Transverse colon (tissue), 4 donors: Measurements from ENCODE around the gene UNC93A. TPM values are rescaled to one million over a fixed set of nuclear protein-coding genes. Genes with fewer than 3 reads are reported as not detected.
"Not testable (repeated sequence)": the region's sequence is repeated elsewhere in the genome, so short reads cannot be mapped to it uniquely, and the experiment has no call there.

Experiments used
- DNase-seq: peaks from one replicate; pipeline ENCODE4 v3.0.0-alpha.2; 2019
- H3K27ac ChIP-seq, 4 donors: fragments of 200-600 bp; sonication (generic); 2 replicates each; pipeline ENCODE4 v1.5.1; 2016 to 2018; ENCODE audit warnings: inconsistent platforms in 4 of 4
- H3K27me3 ChIP-seq: fragments of 200-600 bp; sonication (generic); 2 replicates; pipeline ENCODE4 v1.5.1; 2017; ENCODE audit warnings: inconsistent platforms
- H3K36me3 ChIP-seq, 4 donors: fragments of 200-600 bp; sonication (generic); 2 replicates each; pipeline ENCODE4 v1.5.1; 2017 to 2019; ENCODE audit warnings: inconsistent platforms in 4 of 4
- H3K4me1 ChIP-seq, 4 donors: fragments of 200-600 bp; sonication (generic); 2 replicates each; pipeline ENCODE4 v1.5.1; 2017 to 2020; ENCODE audit warnings: inconsistent platforms in 4 of 4
- H3K4me3 ChIP-seq, 4 donors: fragments of 200-600 bp; sonication (generic); 1 replicate in 1 of 4; 2 replicates in 3 of 4; pipeline versions ENCODE4 v1.5.1 to v1.6.1; 2017 to 2019; ENCODE audit warnings: inconsistent platforms in 4 of 4
- H3K9me3 ChIP-seq, 2 donors: fragments of 200-600 bp; sonication (generic); 2 replicates each; pipeline ENCODE4 v1.5.1; 2017 to 2019; ENCODE audit warnings: inconsistent platforms in 2 of 2
- CTCF ChIP-seq, 5 experiments: fragments of 200-600 bp in 3 of 5; fragments of 450-650 bp in 2 of 5; sonication (generic) in 3 of 5; IDR thresholded peaks; 1 replicate in 2 of 5; 2 replicates in 3 of 5; pipeline ENCODE4 v1.5.1; 2016 to 2017; ENCODE audit warnings: antibody characterized with exemption in 5 of 5, inconsistent platforms in 3 of 5, mild to moderate bottlenecking in 2 of 5, moderate library complexity in 1 of 5
- EP300 ChIP-seq: sonication (generic); formaldehyde crosslinking; IDR thresholded peaks from one replicate; pipeline ENCODE4 v1.6.1; 2017; ENCODE audit warnings: antibody characterized with exemption, low read depth
- POLR2A ChIP-seq: fragments of 450-650 bp; IDR thresholded peaks from one replicate; pipeline ENCODE4 v1.6.1; 2016; ENCODE audit warnings: antibody characterized with exemption, mild to moderate bottlenecking, moderate library complexity
- POLR2AphosphoS5 ChIP-seq, 3 donors: sonication (generic); formaldehyde crosslinking; IDR thresholded peaks; one replicate each; pipeline ENCODE4 v1.6.1; 2016; ENCODE audit warnings: antibody characterized with exemption in 3 of 3
- WGBS, 2 donors: methylation state at CpG; one replicate each; pipeline ENCODE4 v1.1.5; 2018; ENCODE audit warnings: low coverage in 1 of 2; 5-methylcytosine and 5-hydroxymethylcytosine counted together
- in situ Hi-C, 4 donors: fragments of 200-750 bp; cut with MboI; loops; one replicate each; pipeline versions ENCODE4 v1.15.0 to v1.15.1; 2017; ENCODE audit warnings: low sequenced_read_pairs in 3 of 4, low pct_ligation_motif_present in 1 of 4, low pct_unique_long_range_greater_than_20kb in 1 of 4
- intact Hi-C: fragments of 100-400 bp; cut with DNase I; formaldehyde crosslinking; loops from one replicate; pipeline ENCODE4 v1.15.1; 2023; ENCODE audit warnings: low total_unique reads
- total RNA-seq, 4 donors: library from RNA; depleted of rRNA; stranded (reverse); fragments of >200 nt; gene quantifications; one replicate each; pipeline ENCODE4 v1.1.0, GENCODE V29; 2016

Gene UNC93A
- total RNA-seq, 4 donors from 2014 or later: not detected

GRCh38 chr6:167276772-167277533, 14.2 kb upstream of the UNC93A start:
- WGBS, 2 donors: 61 to 80% methylated on average over 1 to 13 of the region's 13 CpGs
- intact Hi-C loops (no loop called here), in situ Hi-C loops (no loop called here)

GRCh38 chr6:167278173-167278940, 12.8 kb upstream of the UNC93A start:
- 77 to 100% methylated on average over 1 to 14 of the region's 16 CpGs for WGBS, 2 donors
- H3K36me3 ChIP-seq, H3K4me1 ChIP-seq, DNase-seq, intact Hi-C loops, in situ Hi-C loops, H3K27me3 ChIP-seq, H3K27ac ChIP-seq, H3K9me3 ChIP-seq, H3K4me3 ChIP-seq: not testable (repeated sequence)

More at GRCh38 chr6:167276772-167277533, 14.2 kb upstream of the UNC93A start:
- no peak overlapping the region for H3K27ac ChIP-seq
- no peak overlapping the region for H3K4me3 ChIP-seq
- peaks cover 0 to 5% (median 2%) of the 10 kb centered on the region in 4 donors for H3K4me1 ChIP-seq
- H3K9me3 ChIP-seq: no peaks in the 10 kb centered on the region
- H3K36me3 ChIP-seq: no peaks in the 10 kb centered on the region
- TF ChIP-seq POLR2A (no peak), POLR2AphosphoS5 (IDR thresholded peaks at IDR 0.05) (no peak), CTCF (IDR thresholded peaks at IDR 0.05) (no peak), EP300 (no peak)
- H3K27me3 ChIP-seq: peaks cover 8% of the 10 kb centered on the region
- no peak for DNase-seq

- H3K27ac ChIP-seq: no peak overlapping the region
- H3K36me3 ChIP-seq: no peaks in the 10 kb centered on the region
- H3K4me1 ChIP-seq: no peaks in the 10 kb centered on the region
- intact Hi-C loops (no loop called here), in situ Hi-C loops (loop anchor here in 1 of 4 donors (10.0 kb wide), 1 partner anchor 55 kb away; no protein-coding TSS in a partner anchor)
- TF ChIP-seq EP300 (no peak), CTCF (IDR thresholded peaks at IDR 0.05) (no peak), POLR2AphosphoS5 (IDR thresholded peaks at IDR 0.05) (no peak), POLR2A (no peak)
- WGBS, 2 donors: 90 to 100% methylated on average over 1 to 3 of the region's 3 CpGs
- H3K4me3 ChIP-seq: no peak overlapping the region
- no peak for DNase-seq
- H3K27me3 ChIP-seq: peaks cover 8% of the 10 kb centered on the region
- H3K9me3 ChIP-seq: no peaks in the 10 kb centered on the region
These were observed 11.2 kb upstream of the UNC93A start for GRCh38 chr6:167279766-167280446.

GRCh38 chr6:167280466-167280865, 10.6 kb upstream of the UNC93A start:
- H3K9me3 ChIP-seq, H3K4me1 ChIP-seq, H3K36me3 ChIP-seq, intact Hi-C loops, H3K27me3 ChIP-seq, H3K4me3 ChIP-seq, DNase-seq, H3K27ac ChIP-seq: not testable (repeated sequence)
- 64% methylated on average over 5 of the region's 5 CpGs; no CpG with 5 or more reads in 1 of the 2 donors for WGBS, 2 donors
- in situ Hi-C loops: loop anchor here in 1 of 4 donors (10.0 kb wide), 1 partner anchor 56 kb away; no protein-coding TSS in a partner anchor

GRCh38 chr6:167282165-167282564, 8.9 kb upstream of the UNC93A start:
- no peak overlapping the region for H3K4me3 ChIP-seq
- H3K27me3 ChIP-seq: peaks cover 8% of the 10 kb centered on the region
- in situ Hi-C loops (loop anchor here in 1 of 4 donors (10.0 kb wide), 1 partner anchor 57 kb away; no protein-coding TSS in a partner anchor), intact Hi-C loops (no loop called here)
- no peaks in the 10 kb centered on the region for H3K9me3 ChIP-seq
- TF ChIP-seq CTCF (IDR thresholded peaks at IDR 0.05): no peak
- no peak for TF ChIP-seq POLR2A
- no peak for TF ChIP-seq POLR2AphosphoS5 (IDR thresholded peaks at IDR 0.05)
- TF ChIP-seq EP300: no peak
- no peaks in the 10 kb centered on the region for H3K4me1 ChIP-seq
- DNase-seq: no peak
- H3K36me3 ChIP-seq: no peaks in the 10 kb centered on the region
- no peak overlapping the region for H3K27ac ChIP-seq

GRCh38 chr6:167284565-167284964, 6.5 kb upstream of the UNC93A start:
- H3K27ac ChIP-seq, intact Hi-C loops, DNase-seq, H3K36me3 ChIP-seq, H3K9me3 ChIP-seq, H3K4me1 ChIP-seq, H3K4me3 ChIP-seq, H3K27me3 ChIP-seq: not testable (repeated sequence)
- in situ Hi-C loops: loop anchor here in 1 of 4 donors (10.0 kb wide), 1 partner anchor 60 kb away; no protein-coding TSS in a partner anchor
- WGBS, 2 donors: 91% methylated on average over 9 of the region's 13 CpGs; no CpG with 5 or more reads in 1 of the 2 donors
